HTR-8/SVneo (cell line): ENCODE measurements around the gene IL31.
A peak's percentile ranks its signal among the peaks of the same experiment; 100 is the strongest.
"Not testable (repeated sequence)": the region's sequence is repeated elsewhere in the genome, so short reads cannot be mapped to it uniquely, and the experiment has no call there.

Source experiments
- DNase-seq: peaks from one replicate; pipeline ENCODE4 v3.0.0; 2011; ENCODE audit warnings: low spot score, mixed read lengths; ENCODE audit not compliant: insufficient read length
- FAIRE-seq: peaks from 2 replicates; lab custom pipeline; 2011; peaks lifted over from hg19 to GRCh38; lab: Jason Lieb, UNC

Gene IL31

DNA sequence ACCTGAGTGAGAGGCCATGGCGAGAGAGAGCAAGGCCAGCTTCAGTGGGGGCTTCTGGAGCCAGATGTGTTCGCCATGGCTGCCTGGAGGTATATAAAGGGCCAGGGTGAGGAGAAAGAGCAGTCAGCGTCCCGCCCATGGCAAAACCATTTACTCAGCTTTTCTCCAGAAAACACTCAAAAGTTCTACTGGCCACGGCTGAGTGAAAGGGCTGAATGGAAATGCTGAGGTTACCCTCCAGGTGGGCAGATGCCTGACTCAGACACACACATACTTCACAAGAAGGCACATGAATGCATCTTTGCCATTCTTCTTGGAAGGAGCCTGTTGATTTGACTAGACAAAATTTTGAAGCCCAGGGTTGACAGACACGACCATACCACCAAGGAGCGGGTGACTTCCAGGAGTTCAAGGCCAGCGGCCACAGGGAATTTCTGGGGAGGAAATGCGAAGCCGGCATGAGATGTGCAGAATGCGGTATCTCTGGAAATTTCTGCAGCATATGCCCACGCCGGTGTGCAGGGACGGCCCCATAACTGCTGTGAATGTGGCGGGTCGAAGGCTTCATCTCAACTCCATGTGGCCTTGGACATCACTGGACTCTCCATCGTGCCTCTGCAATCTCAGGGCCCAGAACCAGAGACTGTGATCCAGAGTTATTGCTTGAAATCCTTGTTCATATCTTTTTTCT is at the start of gene IL31:
TSS of gene IL31 (minus strand) at position 67 of the 691 bp plus-strand sequence. CDS start at position 18, 49 bp downstream.
- DNase-seq: no peak

DNA sequence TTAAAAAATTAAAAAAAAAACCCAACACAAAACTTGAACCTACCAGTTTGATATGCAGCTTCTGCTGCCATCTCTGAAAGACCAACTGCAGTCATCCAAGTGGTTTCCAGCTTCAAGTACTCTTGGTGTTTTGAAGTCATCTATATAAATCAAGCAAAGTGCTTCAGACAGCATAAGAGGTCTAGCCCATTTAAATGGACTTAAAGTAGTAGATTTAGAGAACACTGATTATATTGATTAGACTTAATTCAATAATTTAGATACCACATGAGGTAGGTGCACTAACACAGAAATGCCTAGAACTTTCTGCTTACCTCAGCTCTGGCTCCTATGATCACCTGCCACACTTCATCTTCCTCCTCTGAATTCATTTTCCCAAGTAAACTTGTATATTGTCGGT is 42.4 kb upstream of the IL31 start:
- no peak for FAIRE-seq
- DNase-seq: no peak

More for the DNA sequence above, at the start of gene IL31:
- FAIRE-seq: no peak

DNA sequence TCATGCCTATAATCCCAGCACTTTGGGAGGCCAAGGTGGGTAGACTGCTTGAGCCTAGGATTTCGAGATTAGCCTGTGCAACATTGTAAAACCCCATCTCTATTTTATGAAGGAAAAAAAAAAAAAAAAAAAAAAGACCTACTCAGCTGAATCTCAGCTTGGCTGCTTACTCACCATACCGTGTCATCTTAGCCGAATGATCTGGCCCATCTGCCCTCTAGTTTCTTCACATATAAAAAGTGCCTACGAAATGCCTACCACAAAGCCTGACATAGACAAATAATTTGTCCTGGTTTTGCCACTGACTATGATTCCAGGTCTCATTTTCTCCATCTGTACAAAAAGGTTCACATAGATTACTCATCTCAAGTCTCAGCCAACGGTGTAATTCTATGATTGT is 41.8 kb upstream of the IL31 start:
- no peak for DNase-seq
- no peak for FAIRE-seq

DNA sequence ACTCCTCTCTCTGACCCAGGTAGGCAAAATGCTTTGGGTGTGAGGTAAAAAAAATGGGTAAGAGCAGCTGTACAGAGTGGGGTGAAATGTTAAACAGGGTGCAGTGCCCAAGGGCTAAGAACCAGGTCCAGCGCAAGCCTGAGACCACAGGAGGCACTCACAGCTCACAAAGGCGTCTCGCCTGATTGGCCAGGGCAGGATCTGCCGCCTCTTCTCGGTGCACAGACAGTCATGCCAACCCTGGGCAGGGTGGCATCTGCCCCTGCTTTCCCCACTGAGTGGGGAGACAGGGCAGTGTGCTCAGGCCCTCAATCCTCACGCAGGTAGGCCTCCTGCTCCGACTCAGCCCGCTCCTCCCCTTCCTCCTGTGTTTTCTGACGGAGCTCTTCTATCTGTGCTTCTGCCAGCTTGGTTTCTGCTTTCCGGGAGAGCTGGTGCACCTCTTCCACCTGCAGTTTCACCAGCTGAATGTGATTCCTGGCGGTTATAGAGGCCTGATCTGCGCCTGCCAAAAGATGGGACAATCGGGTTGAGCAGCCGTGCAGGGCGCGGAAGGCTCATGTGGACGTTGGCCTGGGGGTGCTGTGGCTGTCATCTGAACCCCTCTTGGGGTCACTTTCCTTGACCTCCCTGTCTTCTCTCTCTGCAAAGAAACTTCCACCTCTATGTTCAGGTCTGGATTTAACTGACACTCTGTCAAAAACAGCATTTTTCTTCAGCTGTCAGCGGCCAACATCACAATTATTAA is 34.2 kb upstream of the IL31 start:
- FAIRE-seq (no peak), DNase-seq (no peak)

DNA sequence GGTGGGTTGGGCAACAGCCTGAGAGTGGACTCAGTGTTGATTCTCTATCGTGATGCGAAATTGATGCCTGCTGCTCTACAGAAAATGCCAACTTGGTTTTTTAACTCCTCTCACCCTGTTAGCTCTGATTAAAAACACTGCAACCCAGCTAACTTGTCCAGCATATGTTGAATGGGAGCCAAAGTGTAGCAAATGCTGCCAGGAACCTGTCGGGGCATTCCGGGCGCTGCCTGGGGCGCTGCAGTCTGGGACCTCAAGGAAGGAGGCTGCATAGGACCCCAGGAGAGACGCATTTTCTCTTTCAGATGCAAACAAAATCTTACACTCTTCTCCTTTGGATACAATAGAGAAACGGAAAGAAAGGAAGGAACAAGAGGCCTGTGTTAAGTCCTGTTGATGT is 33.4 kb upstream of the IL31 start:
- FAIRE-seq: no peak
- no peak for DNase-seq

DNA sequence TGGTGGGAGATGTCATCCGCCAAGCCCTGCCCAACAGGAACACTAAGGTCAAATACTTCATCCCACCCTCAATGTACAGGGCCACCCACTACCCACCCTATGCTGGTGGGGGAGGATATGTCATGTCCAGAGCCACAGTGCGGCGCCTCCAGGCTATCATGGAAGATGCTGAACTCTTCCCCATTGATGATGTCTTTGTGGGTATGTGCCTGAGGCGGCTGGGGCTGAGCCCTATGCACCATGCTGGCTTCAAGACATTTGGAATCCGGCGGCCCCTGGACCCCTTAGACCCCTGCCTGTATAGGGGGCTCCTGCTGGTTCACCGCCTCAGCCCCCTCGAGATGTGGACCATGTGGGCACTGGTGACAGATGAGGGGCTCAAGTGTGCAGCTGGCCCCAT is 33.0 kb upstream of the IL31 start:
- FAIRE-seq: no peak
- DNase-seq: no peak

DNA sequence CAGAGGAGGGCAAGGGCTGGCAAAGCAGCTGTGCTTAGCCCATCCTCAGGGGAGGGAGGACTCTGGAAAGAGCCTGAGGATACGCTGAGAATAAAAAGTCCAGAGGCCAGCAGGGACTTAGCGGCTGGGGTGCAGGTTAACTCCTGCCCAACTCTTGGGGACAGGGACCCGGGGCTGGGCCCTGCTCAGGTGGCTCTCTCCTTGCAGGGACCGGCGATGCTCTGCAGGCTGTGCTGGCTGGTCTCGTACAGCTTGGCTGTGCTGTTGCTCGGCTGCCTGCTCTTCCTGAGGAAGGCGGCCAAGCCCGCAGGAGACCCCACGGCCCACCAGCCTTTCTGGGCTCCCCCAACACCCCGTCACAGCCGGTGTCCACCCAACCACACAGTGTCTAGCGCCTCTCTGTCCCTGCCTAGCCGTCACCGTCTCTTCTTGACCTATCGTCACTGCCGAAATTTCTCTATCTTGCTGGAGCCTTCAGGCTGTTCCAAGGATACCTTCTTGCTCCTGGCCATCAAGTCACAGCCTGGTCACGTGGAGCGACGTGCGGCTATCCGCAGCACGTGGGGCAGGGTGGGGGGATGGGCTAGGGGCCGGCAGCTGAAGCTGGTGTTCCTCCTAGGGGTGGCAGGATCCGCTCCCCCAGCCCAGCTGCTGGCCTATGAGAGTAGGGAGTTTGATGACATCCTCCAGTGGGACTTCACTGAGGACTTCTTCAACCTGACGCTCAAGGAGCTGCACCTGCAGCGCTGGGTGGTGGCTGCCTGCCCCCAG is 32.3 kb upstream of the IL31 start:
- DNase-seq (no peak), FAIRE-seq (no peak)

DNA sequence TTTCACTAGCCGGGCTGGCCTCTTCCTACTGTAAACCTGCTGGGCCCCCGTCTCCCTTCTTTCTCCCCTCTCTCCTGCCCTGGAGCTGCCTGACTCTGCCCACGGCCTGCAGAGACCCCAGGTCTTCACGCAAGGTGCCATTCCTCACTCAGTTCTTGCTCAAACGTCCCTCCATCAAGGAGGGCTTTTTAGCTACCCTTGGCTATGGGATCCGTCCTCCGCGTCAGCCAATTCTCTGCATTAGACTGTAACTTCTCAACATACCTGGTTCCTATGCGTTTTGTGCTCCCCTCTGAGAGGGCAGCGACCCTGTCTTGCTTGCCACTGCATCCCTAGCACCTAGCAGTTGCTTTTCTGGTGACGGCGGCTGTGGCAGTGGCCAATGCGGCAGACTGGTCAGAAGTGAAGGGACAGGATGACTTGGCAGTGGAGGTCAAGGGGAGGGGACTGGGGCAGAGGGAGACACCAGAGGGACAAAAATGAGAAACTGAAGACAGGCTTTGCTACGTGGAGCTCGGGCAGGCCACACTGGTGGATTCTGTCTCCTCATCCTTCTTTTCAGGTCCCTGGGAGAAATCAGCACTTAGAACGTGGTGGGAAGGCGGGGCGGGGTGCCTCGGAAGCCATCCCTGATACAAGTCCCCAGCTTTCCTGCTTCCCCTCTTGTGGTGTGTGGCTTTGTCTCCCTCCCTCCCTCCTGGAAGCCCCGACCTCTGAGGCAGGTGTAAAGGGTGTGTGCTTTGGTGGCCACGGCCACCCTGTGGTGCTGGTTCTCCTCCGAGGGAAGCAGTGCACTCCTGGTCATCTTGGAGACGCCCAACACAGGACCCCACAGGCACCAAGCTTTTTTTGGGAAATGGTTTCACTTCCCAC is 31.3 kb upstream of the IL31 start:
- no peak for DNase-seq
- peak; percentile 60 for FAIRE-seq

DNA sequence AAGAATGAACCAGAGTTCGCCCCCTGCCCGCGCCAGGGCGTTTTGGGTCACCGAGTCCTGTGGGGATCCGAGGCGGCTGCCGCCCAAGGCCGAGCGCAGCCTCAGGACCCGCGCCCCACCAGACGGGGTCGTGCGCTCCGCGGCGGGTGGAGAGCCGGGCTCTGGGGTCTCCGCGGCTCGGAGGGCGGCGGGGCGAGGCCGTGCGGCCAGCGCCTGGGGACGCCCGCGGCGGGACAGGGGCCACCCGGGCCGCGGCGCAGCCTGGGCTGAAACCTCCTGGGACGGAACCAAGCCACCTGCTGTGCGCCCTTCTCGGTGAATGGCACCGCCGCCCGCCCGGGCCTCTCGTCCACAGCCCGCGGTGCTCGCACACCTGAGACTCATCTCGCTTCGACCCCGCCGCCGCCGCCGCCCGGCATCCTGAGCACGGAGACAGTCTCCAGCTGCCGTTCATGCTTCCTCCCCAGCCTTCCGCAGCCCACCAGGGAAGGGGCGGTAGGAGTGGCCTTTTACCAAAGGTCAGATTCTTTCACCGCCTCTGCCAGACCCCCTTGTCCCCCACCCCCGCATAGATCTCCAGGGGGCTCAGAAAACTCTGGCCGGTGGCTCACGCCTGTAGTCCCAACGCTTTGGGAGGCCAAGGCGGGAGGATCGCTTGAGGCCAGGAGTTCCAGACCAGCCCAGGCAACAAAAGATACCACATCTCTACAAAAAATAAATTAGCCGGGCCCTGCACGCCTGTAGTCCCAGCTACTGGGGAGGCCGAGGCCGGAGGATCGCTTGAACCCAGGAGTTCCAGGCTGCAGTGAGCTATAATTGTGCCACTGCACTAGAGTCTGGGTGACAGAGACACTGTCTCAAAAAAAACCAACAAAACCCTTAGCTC is 30.4 kb upstream of the IL31 start:
- FAIRE-seq (no peak), DNase-seq (no peak)

DNA sequence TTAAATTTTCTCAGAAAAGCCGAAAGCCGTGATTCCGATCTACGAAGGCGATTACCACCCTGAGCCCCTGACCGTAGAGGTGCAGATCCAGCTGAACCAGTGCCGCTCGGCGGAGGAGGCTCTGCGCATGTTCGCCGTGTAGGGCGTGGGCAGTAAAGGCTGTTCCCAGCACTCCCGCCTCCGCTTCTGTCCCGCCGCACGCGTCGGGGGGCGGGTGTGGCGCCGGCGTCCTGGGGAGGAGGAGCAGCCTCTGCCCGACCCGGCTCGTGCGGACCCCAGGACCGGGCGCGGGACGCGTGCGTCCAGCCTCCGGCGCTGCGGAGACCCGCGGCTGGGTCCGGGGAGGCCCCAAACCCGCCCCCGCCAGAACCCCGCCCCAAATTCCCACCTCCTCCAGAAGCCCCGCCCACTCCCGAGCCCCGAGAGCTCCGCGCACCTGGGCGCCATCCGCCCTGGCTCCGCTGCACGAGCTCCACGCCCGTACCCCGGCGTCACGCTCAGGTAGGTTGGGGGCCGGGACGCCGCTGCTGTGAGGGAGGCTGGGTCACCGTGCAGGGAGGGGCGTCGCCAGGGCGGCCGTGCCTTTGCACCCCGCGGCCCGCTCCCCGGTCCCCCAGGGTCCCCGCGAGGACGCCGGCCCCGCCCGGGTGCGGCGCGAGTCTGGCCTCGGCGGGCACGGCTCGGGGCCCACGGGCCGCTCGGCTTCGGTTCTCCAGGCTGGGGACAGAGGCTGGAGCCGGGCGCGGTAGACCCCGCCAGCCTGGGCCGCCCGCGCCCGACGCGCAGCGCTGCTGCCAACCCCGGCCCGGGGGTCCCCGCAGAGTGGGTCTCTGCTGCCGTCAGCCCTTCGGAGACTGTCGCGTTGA is 29.5 kb upstream of the IL31 start, which contains the start of gene B3GNT4:
TSS of gene B3GNT4 (plus strand) at position 409 of the 866 bp plus-strand sequence. CDS start 910 bp downstream, outside the sequence.
- peak; percentile 94 for FAIRE-seq

DNA sequence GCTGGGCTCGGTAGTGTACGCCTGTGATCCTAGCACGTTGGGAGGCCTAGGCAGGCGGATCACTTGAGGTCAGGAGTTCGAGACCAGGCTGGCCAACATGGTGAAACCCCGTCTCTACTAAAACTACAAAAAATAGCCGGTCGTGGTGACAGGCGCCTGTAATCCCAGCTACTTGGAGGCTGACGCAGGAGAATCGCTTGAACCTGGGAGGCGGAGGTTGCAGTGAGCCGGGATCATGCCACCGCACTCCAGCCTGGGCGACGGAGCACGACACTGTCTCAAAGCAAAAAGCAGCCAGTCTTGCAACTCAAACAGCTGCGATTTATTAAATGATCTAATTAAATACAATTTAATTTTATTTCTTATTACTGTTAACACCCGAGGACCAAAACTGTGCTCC is 28.8 kb upstream of the IL31 start:
- not testable (repeated sequence) for DNase-seq, FAIRE-seq

More for the DNA sequence above, 29.5 kb upstream of the IL31 start, which contains the start of gene B3GNT4:
- DNase-seq: peak; percentile 80

DNA sequence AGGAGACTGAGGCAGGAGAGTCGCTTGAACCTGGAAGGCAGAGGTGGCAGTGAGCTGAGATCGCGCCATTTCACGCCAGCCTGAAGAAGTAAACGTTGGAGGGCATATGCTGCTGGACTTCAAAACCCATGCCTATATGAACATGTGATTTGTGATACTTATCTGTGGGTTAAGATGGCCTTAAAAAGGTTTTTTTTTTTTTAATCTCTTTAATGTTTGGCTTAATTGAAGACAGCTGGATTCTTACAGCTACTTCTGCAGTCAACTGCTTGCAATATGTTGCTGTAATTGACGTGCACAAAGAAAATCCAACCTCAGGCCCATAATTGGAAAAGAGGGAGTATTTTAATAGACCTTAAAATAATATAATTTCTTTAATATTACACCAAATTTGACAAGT is 28.0 kb upstream of the IL31 start:
- DNase-seq (no peak), FAIRE-seq (no peak)

DNA sequence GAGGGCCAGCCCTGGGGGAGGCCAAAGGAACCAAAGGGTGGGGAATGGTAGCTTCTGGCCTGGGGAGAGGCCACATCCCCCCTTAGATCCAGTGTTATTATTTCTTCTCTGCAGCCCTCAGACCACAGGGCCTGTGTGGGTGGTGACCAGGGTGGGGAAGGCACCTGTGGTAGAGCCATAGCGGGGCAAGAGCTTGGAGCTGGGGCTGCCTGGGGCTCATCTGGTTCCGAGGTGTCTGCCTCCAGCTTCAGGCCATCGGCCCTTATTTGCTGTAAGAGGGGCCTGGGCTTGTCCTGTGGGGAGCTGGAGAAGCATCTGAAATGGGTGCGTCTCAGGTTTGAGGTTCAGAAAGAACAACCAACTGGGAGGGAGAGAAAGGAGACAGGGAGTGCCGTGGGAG is 27.4 kb upstream of the IL31 start:
- FAIRE-seq: no peak
- no peak for DNase-seq

DNA sequence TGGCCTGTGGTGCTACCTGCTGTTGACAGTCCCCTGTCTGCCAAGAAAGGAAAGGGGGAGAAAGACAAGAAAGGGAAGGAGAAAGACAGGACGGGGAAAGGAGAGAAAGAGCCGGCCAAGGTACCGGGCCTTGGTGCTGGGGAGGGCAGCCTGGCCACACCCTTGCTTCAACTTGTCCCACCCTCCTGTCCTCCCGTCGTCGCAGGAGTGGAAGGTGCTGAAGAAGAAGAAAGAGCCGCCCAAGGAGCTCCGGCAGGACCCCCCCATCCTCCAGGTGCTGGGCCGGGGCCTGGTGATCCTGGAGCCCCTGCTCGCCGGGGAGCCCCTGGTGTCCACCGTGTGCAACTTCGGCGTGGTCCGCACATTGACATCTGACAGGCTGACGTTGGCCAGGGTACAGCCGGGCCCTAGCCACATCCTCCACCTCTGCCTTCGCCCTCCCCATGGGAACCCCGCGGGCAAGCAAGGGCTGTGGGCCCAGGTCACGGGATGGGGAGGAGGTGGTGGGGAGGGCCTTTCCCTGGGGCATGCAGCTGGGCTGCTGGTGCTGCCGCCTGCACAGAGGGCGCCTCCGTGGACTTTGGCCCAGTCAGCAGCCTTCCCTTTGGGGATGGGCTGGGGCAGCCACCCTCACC is 26.6 kb upstream of the IL31 start:
- DNase-seq: no peak
- FAIRE-seq: no peak

DNA sequence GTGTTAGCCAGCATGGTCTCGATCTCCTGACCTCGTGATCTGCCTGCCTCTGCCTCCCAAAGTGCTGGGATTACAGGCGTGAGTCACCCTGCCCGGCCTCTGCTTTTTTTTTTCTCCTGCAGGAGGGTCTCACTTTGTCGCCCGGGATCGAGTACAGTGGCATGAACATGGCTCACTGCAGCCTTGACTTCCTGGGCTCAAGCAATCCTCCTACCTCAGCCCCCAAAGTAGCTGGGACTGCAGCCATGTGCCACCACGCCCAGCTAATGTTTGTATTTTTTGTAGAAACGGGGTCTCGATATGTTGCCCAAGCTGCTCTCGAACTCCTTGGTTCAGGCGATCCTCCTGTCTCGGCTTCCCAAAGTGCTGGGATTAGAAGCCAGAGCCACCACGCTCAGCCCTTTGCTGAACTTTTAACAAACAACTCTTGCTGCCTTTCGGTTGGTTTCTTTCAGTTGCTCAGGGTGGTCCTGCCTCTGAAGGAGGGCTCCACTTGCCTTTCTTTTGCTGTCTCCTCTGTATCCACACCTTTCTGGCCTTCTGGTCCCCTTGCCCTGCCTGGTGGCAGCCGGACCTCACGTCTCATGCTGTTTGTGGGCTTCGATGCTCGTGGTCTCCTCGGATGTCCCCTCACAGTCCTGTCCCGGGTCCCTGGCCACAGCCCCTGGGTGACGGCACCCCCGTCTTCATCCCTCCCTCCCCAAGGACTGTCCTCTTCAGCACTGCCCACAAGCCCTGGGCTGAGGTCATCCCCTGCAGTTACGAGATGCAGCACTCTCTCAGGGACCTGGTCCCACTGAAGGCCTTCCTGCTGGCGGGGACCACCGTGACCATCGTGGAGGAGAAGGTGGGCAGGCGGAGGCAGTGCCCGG is 25.7 kb upstream of the IL31 start:
- FAIRE-seq (no peak), DNase-seq (no peak)

DNA sequence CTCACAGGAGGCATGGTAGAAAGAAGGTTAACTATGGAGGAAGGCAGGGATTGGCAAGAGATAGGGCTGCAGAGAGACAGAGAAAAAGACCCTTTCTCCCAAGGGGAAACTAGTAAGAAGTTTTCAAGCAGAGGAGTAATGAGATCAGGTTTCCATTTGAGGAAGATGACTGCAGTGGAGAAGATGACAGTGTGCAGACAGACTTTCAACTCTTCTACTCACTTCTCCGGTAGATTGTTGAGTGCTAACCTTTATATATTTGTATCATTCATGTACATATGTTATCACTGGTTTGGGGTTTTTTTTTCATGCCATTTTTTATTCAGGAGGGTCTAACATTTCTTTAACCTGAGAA is 23.6 kb upstream of the IL31 start:
- no peak for FAIRE-seq

DNA sequence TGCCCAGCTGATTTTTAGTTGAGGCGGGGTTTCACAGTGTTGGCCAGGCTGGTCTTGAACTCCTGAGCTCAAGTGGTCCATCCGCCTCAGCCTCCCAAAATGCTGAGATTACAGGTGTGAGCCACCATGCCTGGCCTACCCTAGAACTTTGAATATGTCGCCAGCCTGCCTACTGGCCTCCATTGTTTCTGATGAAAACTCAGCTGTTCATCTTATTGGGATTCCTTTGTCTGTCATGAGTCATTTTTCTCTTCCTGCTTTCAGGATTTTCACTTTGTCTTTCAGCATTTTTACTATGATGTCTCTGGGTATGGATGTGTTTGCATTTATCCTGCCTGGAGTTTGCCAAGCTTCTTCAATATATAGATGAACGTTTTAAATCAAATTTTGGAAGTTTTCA is 21.4 kb upstream of the IL31 start:
- FAIRE-seq (no peak), DNase-seq (no peak)

More for the DNA sequence above, 23.6 kb upstream of the IL31 start:
- DNase-seq: no peak
